GM21515 (cell line): Measurements from ENCODE around the gene TTC33.
"Not testable (repeated sequence)": the region's sequence is repeated elsewhere in the genome, so short reads cannot be mapped to it uniquely, and the experiment has no call there.

Experiments
- ATAC-seq: cut with Tn5 transposase; IDR thresholded peaks from one replicate; pipeline ENCODE4 v1.9.1; 2021; ENCODE audit not compliant: unreplicated experiment

The TTC33 gene

GRCh38 chr5:40720069-40720468 is 35.7 kb downstream of the TTC33 start:
- ATAC-seq: no peak

GRCh38 chr5:40717281-40717680 is 38.5 kb downstream of the TTC33 start:
- ATAC-seq: no peak

GRCh38 chr5:40716590-40716989 is 39.2 kb downstream of the TTC33 start:
- ATAC-seq: no peak

- no peak for ATAC-seq
Observed at GRCh38 chr5:40716000-40716399, 39.8 kb downstream of the TTC33 start.

- no peak for ATAC-seq
Observed at GRCh38 chr5:40714001-40714400, 41.8 kb downstream of the TTC33 start.

- not testable (repeated sequence) for ATAC-seq
Observed at GRCh38 chr5:40710575-40710974, 45.2 kb downstream of the TTC33 start.

- not testable (repeated sequence) for ATAC-seq
Observed at GRCh38 chr5:40705484-40705883, 50.3 kb downstream of the TTC33 start.

- ATAC-seq: not testable (repeated sequence)
Observed at GRCh38 chr5:40702027-40702426, 53.7 kb downstream of the TTC33 start.

- no peak for ATAC-seq
Observed at GRCh38 chr5:40700116-40700782, 55.5 kb downstream of the TTC33 start.

GRCh38 chr5:40694433-40694832 is 61.3 kb downstream of the TTC33 start:
- ATAC-seq: no peak

- no peak for ATAC-seq
Observed at GRCh38 chr5:40691894-40692293, 63.9 kb downstream of the TTC33 start.

- no peak for ATAC-seq
Observed at GRCh38 chr5:40690267-40690666, 65.5 kb downstream of the TTC33 start.

GRCh38 chr5:40689438-40689837 is 66.3 kb downstream of the TTC33 start:
- no peak for ATAC-seq

- no peak for ATAC-seq
Observed at GRCh38 chr5:40688996-40689395, 66.8 kb downstream of the TTC33 start.

- peak; percentile 95 for ATAC-seq
Observed at GRCh38 chr5:40688127-40688761, 67.5 kb downstream of the TTC33 start.

- ATAC-seq: no peak
Observed at GRCh38 chr5:40687321-40687720, 68.4 kb downstream of the TTC33 start.

GRCh38 chr5:40685976-40686486 is 69.7 kb downstream of the TTC33 start:
- ATAC-seq: no peak

- ATAC-seq: no peak
Observed at GRCh38 chr5:40685193-40685592, 70.6 kb downstream of the TTC33 start.

- ATAC-seq: no peak
Observed at GRCh38 chr5:40683305-40683704, 72.5 kb downstream of the TTC33 start.

- no peak for ATAC-seq
Observed at GRCh38 chr5:40682154-40683017, 73.4 kb downstream of the TTC33 start.

- no peak for ATAC-seq
Observed at GRCh38 chr5:40681363-40682153, 74.2 kb downstream of the TTC33 start.
